SIG-M5 treated with dmso at 0.1 percent for 504 hours (cell line): ENCODE data around the gene LRCH3.

Experiments used
- DNase-seq: peaks from one replicate; lab custom pipeline; 2025; ENCODE audit not compliant: unreplicated experiment; lab: John Stamatoyannopoulos, UW

LRCH3 gene

GRCh38 chr3:197791113-197791891, at the start of gene LRCH3:
LRCH3 (plus strand) TSS chr3:197791254; CDS start chr3:197791279, 25 bp downstream.
- peak; percentile 63 for DNase-seq

GRCh38 chr3:197742787-197743186, 48.3 kb upstream of the LRCH3 start:
- DNase-seq = no peak

- peak; percentile 11 for DNase-seq
These were observed 44.8 kb upstream of the LRCH3 start for GRCh38 chr3:197746209-197746608.

GRCh38 chr3:197746801-197747237, 44.2 kb upstream of the LRCH3 start:
- DNase-seq = peak; percentile 59

GRCh38 chr3:197748597-197749314, 42.3 kb upstream of the LRCH3 start:
- DNase-seq = no peak

GRCh38 chr3:197749315-197749600, 41.8 kb upstream of the LRCH3 start:
- peak; percentile 43 for DNase-seq

GRCh38 chr3:197749601-197750395, 41.3 kb upstream of the LRCH3 start, which contains the start of gene FYTTD1:
FYTTD1 (plus strand) TSS chr3:197749883; CDS start chr3:197749972, 89 bp downstream.
- peak; percentile 85 for DNase-seq

- peak; percentile 78 for DNase-seq
These were observed 40.6 kb upstream of the LRCH3 start for GRCh38 chr3:197750396-197750831.

GRCh38 chr3:197750858-197751737, 40.0 kb upstream of the LRCH3 start:
- peak; percentile 43 for DNase-seq

- DNase-seq = no peak
These were observed 38.9 kb upstream of the LRCH3 start for GRCh38 chr3:197752107-197752506.

- DNase-seq = peak; percentile 23
These were observed 37.8 kb upstream of the LRCH3 start for GRCh38 chr3:197753263-197753662.

- DNase-seq = no peak
These were observed 34.4 kb upstream of the LRCH3 start for GRCh38 chr3:197756704-197757103.

GRCh38 chr3:197758512-197758911, 32.5 kb upstream of the LRCH3 start:
- DNase-seq = no peak

- no peak for DNase-seq
These were observed 29.3 kb upstream of the LRCH3 start for GRCh38 chr3:197761784-197762183.

- no peak for DNase-seq
These were observed 15.7 kb upstream of the LRCH3 start for GRCh38 chr3:197775317-197775716.

- no peak for DNase-seq
These were observed 8.8 kb upstream of the LRCH3 start for GRCh38 chr3:197782230-197782629.

GRCh38 chr3:197784019-197784585, 7.0 kb upstream of the LRCH3 start:
- no peak for DNase-seq

- DNase-seq = no peak
These were observed 3.6 kb upstream of the LRCH3 start for GRCh38 chr3:197787412-197787811.

- DNase-seq = no peak
These were observed 1.7 kb upstream of the LRCH3 start for GRCh38 chr3:197789309-197789708.

GRCh38 chr3:197790033-197790432, 1.0 kb upstream of the LRCH3 start:
- no peak for DNase-seq
